ENCODE results near the gene CTH. TPM values are rescaled to one million over a fixed set of nuclear protein-coding genes. Genes with fewer than 3 reads are reported as not detected.
A peak's percentile ranks its signal among the peaks of the same experiment; 100 is the strongest.

The CTH gene
- total RNA-seq, 6 experiments from 2014 or later = 32.3 to 85.7 (median 49.0) TPM

DNA sequence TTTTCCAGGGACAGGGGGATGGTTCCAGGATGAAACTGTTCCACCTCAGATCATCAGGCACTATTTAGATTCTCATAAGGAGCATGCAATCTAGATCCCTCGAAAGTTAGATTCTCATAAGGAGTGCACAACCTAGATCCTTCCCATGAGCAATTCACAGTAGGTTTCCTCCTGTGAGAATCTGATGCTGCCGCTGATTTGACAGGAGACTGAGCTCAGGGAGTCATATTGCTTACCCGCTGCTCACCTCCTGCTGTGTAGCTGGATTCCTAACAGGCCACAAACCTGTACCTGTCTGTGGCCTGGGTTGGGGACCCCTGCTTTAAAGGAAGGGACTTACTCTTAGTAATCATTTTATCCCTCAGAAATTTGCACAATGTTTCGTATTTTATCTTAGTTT, 9.3 kb downstream of the CTH start:
- Histone ChIP-seq H3K4me3 (no peak overlapping the region), H3K4me1 (peaks cover 0 to 6% (median 0%) of the 10 kb centered on the region in 4 donors), H3K27ac (no peak overlapping the region), H3K27me3 (no peaks in the 10 kb centered on the region), H3K9me3 (no peaks in the 10 kb centered on the region), H3K36me3 (peaks cover 0 to 56% (median 10%) of the 10 kb centered on the region in 4 donors)
- TF ChIP-seq, protein P1, sequence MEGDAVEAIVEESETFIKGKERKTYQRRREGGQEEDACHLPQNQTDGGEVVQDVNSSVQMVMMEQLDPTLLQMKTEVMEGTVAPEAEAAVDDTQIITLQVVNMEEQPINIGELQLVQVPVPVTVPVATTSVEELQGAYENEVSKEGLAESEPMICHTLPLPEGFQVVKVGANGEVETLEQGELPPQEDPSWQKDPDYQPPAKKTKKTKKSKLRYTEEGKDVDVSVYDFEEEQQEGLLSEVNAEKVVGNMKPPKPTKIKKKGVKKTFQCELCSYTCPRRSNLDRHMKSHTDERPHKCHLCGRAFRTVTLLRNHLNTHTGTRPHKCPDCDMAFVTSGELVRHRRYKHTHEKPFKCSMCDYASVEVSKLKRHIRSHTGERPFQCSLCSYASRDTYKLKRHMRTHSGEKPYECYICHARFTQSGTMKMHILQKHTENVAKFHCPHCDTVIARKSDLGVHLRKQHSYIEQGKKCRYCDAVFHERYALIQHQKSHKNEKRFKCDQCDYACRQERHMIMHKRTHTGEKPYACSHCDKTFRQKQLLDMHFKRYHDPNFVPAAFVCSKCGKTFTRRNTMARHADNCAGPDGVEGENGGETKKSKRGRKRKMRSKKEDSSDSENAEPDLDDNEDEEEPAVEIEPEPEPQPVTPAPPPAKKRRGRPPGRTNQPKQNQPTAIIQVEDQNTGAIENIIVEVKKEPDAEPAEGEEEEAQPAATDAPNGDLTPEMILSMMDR (IDR thresholded peaks at IDR 0.05) = no peak
- no peak for TF ChIP-seq POLR2A (IDR thresholded peaks at IDR 0.05)
- no peak for DNase-seq
- peak in 1 of 4 donors; percentile 27 for ATAC-seq
- intact Hi-C loops (cut with DNase I) = no loop called here
- WGBS (ENCODE audit: insufficient coverage, low coverage, low lambda C conversion rate, missing lambda C conversion rate) = 28% methylated on average over 1 of the region's 4 CpGs

DNA sequence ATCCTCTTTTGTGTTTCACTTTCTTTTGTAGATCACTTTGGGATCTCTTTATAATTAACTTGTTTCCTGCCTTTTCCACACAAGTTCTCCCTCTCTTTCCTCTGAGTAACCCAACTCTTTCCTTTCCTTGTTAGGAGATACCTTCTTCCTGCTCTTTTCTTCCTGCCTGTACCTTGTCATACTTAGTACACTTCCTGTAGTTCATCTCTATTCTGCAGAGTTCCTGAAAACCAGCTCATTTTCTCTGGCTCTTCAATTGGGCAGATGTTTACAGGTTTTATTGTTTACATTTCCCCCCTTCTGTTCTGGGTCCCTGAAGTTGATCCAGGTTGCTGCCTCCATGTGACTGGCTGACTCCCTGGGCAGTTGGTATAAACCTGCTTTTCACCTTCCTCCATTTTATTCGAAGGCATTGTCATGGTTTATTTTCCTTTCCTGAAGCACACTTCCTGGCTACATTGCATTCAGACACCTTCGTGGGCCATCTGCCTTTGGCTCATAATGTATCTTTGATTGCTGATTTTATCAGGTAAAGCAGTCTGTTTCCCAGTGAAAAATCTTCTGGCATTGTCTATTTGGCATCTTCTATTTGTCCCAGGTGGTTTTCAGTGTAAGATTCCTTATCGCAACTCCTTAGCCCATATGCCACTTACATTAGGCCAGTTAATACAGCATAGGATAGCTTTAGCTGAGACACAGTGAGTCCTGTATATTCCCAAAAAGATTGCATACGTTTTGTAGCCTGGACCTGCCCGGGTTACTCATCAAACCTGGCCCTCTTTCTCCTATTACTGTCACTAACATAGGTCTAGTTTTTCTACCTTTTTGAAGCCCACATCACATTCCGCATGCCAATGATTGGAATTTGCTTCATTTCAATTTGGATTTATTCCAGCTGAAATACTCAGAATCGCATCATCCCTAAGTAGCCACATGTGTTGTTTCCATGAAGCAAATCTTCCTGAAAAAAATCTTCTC, 15.4 kb downstream of the CTH start:
- H3K36me3 ChIP-seq = peaks cover 0 to 63% (median 6%) of the 10 kb centered on the region in 4 donors
- no peak overlapping the region for H3K27ac ChIP-seq
- no peak overlapping the region for H3K4me3 ChIP-seq
- WGBS (ENCODE audit: insufficient coverage, low coverage, low lambda C conversion rate, missing lambda C conversion rate) = 81% methylated on average over 7 of the region's 7 CpGs
- H3K9me3 ChIP-seq = no peaks in the 10 kb centered on the region
- ATAC-seq (no peak), DNase-seq (no peak)
- TF ChIP-seq POLR2A (IDR thresholded peaks at IDR 0.05) = no peak
- TF ChIP-seq, protein P1 (IDR thresholded peaks at IDR 0.05) = no peak
- intact Hi-C loops (cut with DNase I) = no loop called here
- no peaks in the 10 kb centered on the region for H3K27me3 ChIP-seq
- peaks cover 0 to 11% (median 3%) of the 10 kb centered on the region in 4 donors for H3K4me1 ChIP-seq

DNA sequence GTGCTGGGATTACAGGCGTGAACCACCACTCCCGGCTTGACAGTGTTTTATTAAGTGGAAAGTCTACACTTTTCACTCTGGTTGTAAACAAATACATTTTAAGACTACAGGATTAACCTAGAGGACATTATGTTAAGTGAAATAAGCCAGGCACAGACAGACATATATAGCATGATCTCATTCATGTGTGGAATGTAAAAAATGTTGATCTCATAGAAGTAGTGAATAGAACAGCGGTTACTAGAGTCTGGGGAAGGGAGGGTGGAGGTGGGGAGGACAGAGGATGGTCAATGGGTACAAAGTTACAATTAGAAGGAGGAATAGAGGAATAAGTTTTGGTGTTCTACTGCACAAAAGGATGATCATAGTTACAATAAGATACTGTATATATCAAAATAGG, 16.9 kb downstream of the CTH start:
- TF ChIP-seq, protein P1 (IDR thresholded peaks at IDR 0.05) = no peak
- no peak for TF ChIP-seq POLR2A (IDR thresholded peaks at IDR 0.05)
- WGBS (ENCODE audit: insufficient coverage, low coverage, low lambda C conversion rate, missing lambda C conversion rate) = 80% methylated on average over 1 of the region's 3 CpGs
- intact Hi-C loops (cut with DNase I) = no loop called here

DNA sequence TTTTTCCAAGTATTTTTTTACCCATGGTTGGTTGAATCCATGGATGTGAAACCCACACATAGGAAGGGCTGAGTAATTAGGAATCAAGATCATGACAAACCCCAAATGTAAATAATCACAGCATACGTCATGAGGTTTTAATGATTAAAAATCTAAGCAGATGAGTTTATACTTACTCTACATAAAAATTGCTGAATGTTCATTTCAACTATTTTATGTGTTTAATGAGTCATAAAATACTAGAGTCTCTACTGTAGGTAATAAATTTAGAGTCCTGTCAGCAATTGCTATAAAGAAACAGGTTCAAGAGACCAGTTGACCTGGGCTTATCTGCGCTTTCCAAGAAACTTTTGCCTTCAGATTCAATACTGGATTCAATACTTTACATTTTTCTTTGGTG, 18.2 kb downstream of the CTH start:
- intact Hi-C loops (cut with DNase I) = no loop called here
- Histone ChIP-seq H3K9me3 (no peaks in the 10 kb centered on the region), H3K36me3 (peaks cover 0 to 72% (median 12%) of the 10 kb centered on the region in 4 donors), H3K4me3 (no peak overlapping the region), H3K27me3 (no peaks in the 10 kb centered on the region), H3K27ac (no peak overlapping the region), H3K4me1 (peaks cover 0 to 14% (median 8%) of the 10 kb centered on the region in 4 donors)
- ATAC-seq (no peak), DNase-seq (no peak)
- TF ChIP-seq, protein P1 (IDR thresholded peaks at IDR 0.05) = no peak
- no peak for TF ChIP-seq POLR2A (IDR thresholded peaks at IDR 0.05)
- 93% methylated on average over 2 of the region's 2 CpGs for WGBS (ENCODE audit: insufficient coverage, low coverage, low lambda C conversion rate, missing lambda C conversion rate)

More for the DNA sequence above, 16.9 kb downstream of the CTH start:
- Histone ChIP-seq H3K27me3 (no peaks in the 10 kb centered on the region), H3K27ac (no peak overlapping the region), H3K9me3 (no peaks in the 10 kb centered on the region), H3K4me1 (peaks cover 0 to 14% (median 8%) of the 10 kb centered on the region in 4 donors), H3K4me3 (no peak overlapping the region), H3K36me3 (peaks cover 0 to 70% (median 6%) of the 10 kb centered on the region in 4 donors)
- ATAC-seq (no peak), DNase-seq (no peak)

Data from right lobe of liver (tissue), 6 donors.